HepG2 (cell line): Measurements from ENCODE around the gene ARL15. TPM values are rescaled to one million over a fixed set of nuclear protein-coding genes. Genes with fewer than 3 reads are reported as not detected.

Experiments
- ATAC-seq: fragments of 200-7000 bp; cut with Tn5 transposase; 3 replicates; pipeline ENCODE4 v1.9.1; 2020; ENCODE audit warnings: mild to moderate bottlenecking, moderate library complexity
- BruUV-seq: library from RNA; stranded (reverse); fragments of 400-500 nt; replicated peaks from 2 replicates; lab custom pipeline; 2021; lab: Mats Ljungman, UMichigan
- CTCF ChIA-PET: fragments of 300-600 bp; formaldehyde crosslinking; extraction: SDS; loops from one replicate; lab custom pipeline; 2021; ENCODE audit warnings: low total read pairs, inconsistent platforms, low intra/inter-chr PET ratio; lab: Yijun Ruan, JAX
- POLR2A ChIA-PET: fragments of 350-600 bp; sonication (Branson Sonifier 250); formaldehyde crosslinking; loops from one replicate; lab custom pipeline; 2020; ENCODE audit warnings: antibody characterized with exemption, inconsistent platforms; lab: Yijun Ruan, JAX
- DNase-seq: peaks from one replicate; pipeline ENCODE4 v3.0.0-alpha.2; 2015; ENCODE audit warnings: low spot score
- FAIRE-seq: peaks from 3 replicates; lab custom pipeline; 2011; peaks lifted over from hg19 to GRCh38; lab: Jason Lieb, UNC
- H2AFZ ChIP-seq: one replicate; pipeline ENCODE4 v1.6.1; 2011; ENCODE audit warnings: low read length, inconsistent platforms
- H3K27ac ChIP-seq: fragments of 300-600 bp; 3 replicates; pipeline ENCODE4 v1.8.0; 2011; ENCODE audit warnings: mixed run types, mild to moderate bottlenecking, mixed read lengths, low read length, inconsistent platforms; ENCODE audit not compliant: insufficient read depth; ENCODE audit errors: extremely low read length
- H3K27me3 ChIP-seq, 2 experiments: fragments of 200-600 bp in 1 of 2; 2 replicates in 1 of 2; 3 replicates in 1 of 2; pipeline versions ENCODE4 v1.6.0 to v1.8.0; 2011; ENCODE audit warnings: low read length in 2 of 2, mild to moderate bottlenecking in 2 of 2, moderate library complexity in 2 of 2, inconsistent platforms in 1 of 2; ENCODE audit not compliant: insufficient read depth in 2 of 2, control insufficient read depth in 1 of 2
- H3K36me3 ChIP-seq, 2 experiments: fragments of 200-600 bp in 1 of 2; replicated peaks in 1 of 2; 2 replicates in 1 of 2; 3 replicates in 1 of 2; pipeline versions ENCODE4 v1.5.1 to v1.8.0; 2011; ENCODE audit warnings: low read length in 2 of 2, inconsistent platforms in 1 of 2; ENCODE audit not compliant: insufficient read depth in 2 of 2, control insufficient read depth in 1 of 2
- H3K4me1 ChIP-seq: 2 replicates; pipeline ENCODE4 v1.5.1; 2012; ENCODE audit warnings: low read length, inconsistent platforms; ENCODE audit not compliant: insufficient read depth
- H3K4me2 ChIP-seq: 2 replicates; pipeline ENCODE4 v1.6.0; 2011; ENCODE audit warnings: low read depth, low read length, inconsistent platforms
- H3K4me3 ChIP-seq, 3 experiments: fragments of 200-600 bp in 1 of 3; sonication (generic), shearing (Covaris generic) in 1 of 3; replicated peaks in 1 of 3; 2 replicates each; pipeline ENCODE4 v1.5.1; 2011 to 2016; ENCODE audit warnings: low read length in 3 of 3, inconsistent platforms in 2 of 3, low read depth in 2 of 3, mild to moderate bottlenecking in 2 of 3, control low read depth in 1 of 3, mixed read lengths in 1 of 3; ENCODE audit not compliant: insufficient read depth in 1 of 3
- H3K79me2 ChIP-seq: one replicate; pipeline ENCODE4 v1.6.1; 2011; ENCODE audit warnings: low read length, inconsistent platforms; ENCODE audit not compliant: insufficient read depth
- H3K9ac ChIP-seq: 2 replicates; pipeline ENCODE4 v1.6.0; 2011; ENCODE audit warnings: mild to moderate bottlenecking, low read depth, low read length, inconsistent platforms; ENCODE audit not compliant: insufficient read depth
- H3K9me3 ChIP-seq: 2 replicates; pipeline ENCODE4 v1.5.1; 2012; ENCODE audit warnings: mild to moderate bottlenecking, low read length
- H4K20me1 ChIP-seq: 2 replicates; pipeline ENCODE4 v1.6.0; 2011; ENCODE audit warnings: inconsistent platforms, mild to moderate bottlenecking, low read length, moderate library complexity; ENCODE audit not compliant: insufficient read depth
- CHCHD3 ChIP-seq: sonication (generic); formaldehyde crosslinking; IDR thresholded peaks from 2 replicates; pipeline ENCODE4 v1.8.0; 2022; ENCODE audit warnings: mild to moderate bottlenecking, missing genetic modification reagents, moderate library complexity
- FOXP1 ChIP-seq, 2 experiments: fragments of 450-650 bp in 1 of 2; IDR thresholded peaks; 2 replicates each; pipeline ENCODE4 v1.6.1; 2017 to 2018; ENCODE audit warnings: antibody characterized with exemption in 1 of 2
- NFYC ChIP-seq: IDR thresholded peaks from 2 replicates; pipeline ENCODE4 v1.6.1; 2016; ENCODE audit warnings: missing genetic modification reagents, missing compliant biosample characterization
- PHF8 ChIP-seq: sonication (generic); formaldehyde crosslinking; IDR thresholded peaks from 2 replicates; pipeline ENCODE4 v1.5.0; 2020; ENCODE audit warnings: missing genetic modification reagents
- ZBTB2 ChIP-seq: sonication (generic); formaldehyde crosslinking; IDR thresholded peaks from 2 replicates; pipeline ENCODE4 v1.8.0; 2022; ENCODE audit warnings: low read depth, missing genetic modification reagents
- ZNF484 ChIP-seq: sonication (generic); formaldehyde crosslinking; IDR thresholded peaks from 2 replicates; pipeline ENCODE4 v1.5.1; 2020; ENCODE audit warnings: mild to moderate bottlenecking, low read depth, missing genetic modification reagents, borderline replicate concordance
- ZNF562 ChIP-seq: sonication (generic); formaldehyde crosslinking; IDR thresholded peaks from 2 replicates; pipeline ENCODE4 v1.8.0; 2022; ENCODE audit warnings: missing genetic modification reagents, borderline replicate concordance
- WGBS: methylation state at CpG from one replicate; pipeline ENCODE4 v1.1.6; 2017; ENCODE audit warnings: low lambda C conversion rate; 5-methylcytosine and 5-hydroxymethylcytosine counted together
- in situ Hi-C: cut with HindIII; loops from 2 replicates; pipeline ENCODE4 v1.10.0; 2017; ENCODE audit warnings: low pct_unique_long_range_greater_than_20kb; ENCODE audit not compliant: extremely low pct_ligation_motif_present
- intact Hi-C: fragments of 100-400 bp; cut with micrococcal nuclease; formaldehyde crosslinking; loops from one replicate; pipeline ENCODE4 v1.10.0; 2022; ENCODE audit not compliant: unreplicated experiment
- polyA plus RNA-seq, 8 experiments: library from polyadenylated mRNA; depleted of rRNA in 3 of 8; stranded (reverse) in 7 of 8; unstranded in 1 of 8; fragments of >200 nt; fragmentation: Illumina TruSeq in 4 of 8; extraction: Trizol in 4 of 8; gene quantifications; 2 replicates each; pipeline versions ENCODE4 v1.2.1 to v1.2.3, GENCODE V29; 2011 to 2016; ENCODE audit warnings: low read depth in 4 of 8, missing spikeins in 1 of 8, mixed read lengths in 1 of 8; ENCODE audit not compliant: insufficient read depth in 1 of 8
- total RNA-seq, 5 experiments: library from RNA; depleted of rRNA; stranded (reverse); fragments of >200 nt; fragmentation: Illumina TruSeq; extraction: Trizol; gene quantifications; 2 replicates each; pipeline ENCODE4 v1.2.3, GENCODE V29; 2016; ENCODE audit warnings: low read depth in 1 of 5

ARL15 gene
- total and polyA plus RNA-seq, 2 of the 13 experiments (the other 11 are each of a cell fraction or from before 2014, with no cell fraction given), result 2.5 to 7.7 TPM

- POLR2A ChIA-PET, result no interaction called here
- Histone ChIP-seq H3K27me3 (no peaks in the 10 kb centered on the region), H3K4me3 (no peak overlapping the region), H3K9ac (no peak overlapping the region), H2AFZ (no peak overlapping the region), H3K4me2 (no peak overlapping the region), H3K9me3 (no peaks in the 10 kb centered on the region), H3K4me1 (no peaks in the 10 kb centered on the region), H4K20me1 (no peaks in the 10 kb centered on the region), H3K79me2 (no peaks in the 10 kb centered on the region), H3K36me3 (no peaks in the 10 kb centered on the region), H3K27ac (no peak overlapping the region)
- intact Hi-C loops (loop anchor here (2.0 kb wide), 1 partner anchor 75 kb away; no protein-coding TSS in a partner anchor), in situ Hi-C loops (no loop called here)
- no peak for TF ChIP-seq PHF8 (CRISPR knock-in tag)
- no peak for TF ChIP-seq ZNF562 (CRISPR knock-in tag)
- no peak for TF ChIP-seq FOXP1 (IDR thresholded peaks at IDR 0.05)
- no peak for TF ChIP-seq FOXP1 (CRISPR knock-in tag; IDR thresholded peaks at IDR 0.05)
- 31% methylated on average over 4 of the region's 4 CpGs for whole genome bisulfite sequencing
- FAIRE-seq (no peak), DNase-seq (no peak), ATAC-seq (no peak)
- no TSS peak for BruUV-seq
- CTCF ChIA-PET, result no interaction called here
These were observed 27.1 kb upstream of the ARL15 start for GRCh38 chr5:54337523-54337922.

- H3K4me3 ChIP-seq, result no peak overlapping the region
- H3K4me1 ChIP-seq, result no peaks in the 10 kb centered on the region
- ATAC-seq (no peak), FAIRE-seq (no peak), DNase-seq (no peak)
- no peak overlapping the region for H2AFZ ChIP-seq
- in situ Hi-C loops (no loop called here), intact Hi-C loops (no loop called here)
- no peaks in the 10 kb centered on the region for H3K36me3 ChIP-seq
- no peak overlapping the region for H3K27ac ChIP-seq
- H3K4me2 ChIP-seq, result no peak overlapping the region
- POLR2A ChIA-PET, result no interaction called here
- H3K9ac ChIP-seq, result no peak overlapping the region
- no peaks in the 10 kb centered on the region for H4K20me1 ChIP-seq
- no peaks in the 10 kb centered on the region for H3K9me3 ChIP-seq
- TF ChIP-seq CHCHD3 (no peak), ZBTB2 (CRISPR knock-in tag) (no peak), ZNF484 (CRISPR knock-in tag) (no peak), NFYC (CRISPR knock-in tag) (no peak)
- no TSS peak for BruUV-seq
- H3K79me2 ChIP-seq, result no peaks in the 10 kb centered on the region
- CTCF ChIA-PET, result no interaction called here
- no peaks in the 10 kb centered on the region for H3K27me3 ChIP-seq
- 0% methylated on average over 1 of the region's 1 CpG for WGBS
These were observed 22.3 kb upstream of the ARL15 start for GRCh38 chr5:54332720-54333119.
